Activated T-cell treated with anti-CD3 and anti-CD28 coated beads, Interleukin-2, amount 50 U/mL, for 24 hours (primary cell): ENCODE results near the gene KLF13.
A peak's percentile ranks its signal among the peaks of the same experiment; 100 is the strongest.

ENCODE experiments used
- DNase-seq: peaks from one replicate; pipeline ENCODE4 v3.0.0-alpha.2; 2020
- H3K27ac Mint-ChIP-seq: 2 replicates; pipeline ENCODE4 v1.8.0; 2020; ENCODE audit warnings: mild to moderate bottlenecking, mixed read lengths
- H3K27me3 Mint-ChIP-seq: 2 replicates; pipeline ENCODE4 v1.8.0; 2020; ENCODE audit warnings: mixed read lengths
- H3K36me3 Mint-ChIP-seq: 2 replicates; pipeline ENCODE4 v1.8.0; 2020; ENCODE audit warnings: low read depth, mixed read lengths
- H3K4me1 Mint-ChIP-seq: 2 replicates; pipeline ENCODE4 v1.8.0; 2020; ENCODE audit warnings: low read depth, mixed read lengths
- H3K4me3 Mint-ChIP-seq: 2 replicates; pipeline ENCODE4 v1.8.0; 2020; ENCODE audit warnings: mild to moderate bottlenecking, moderate library complexity, mixed read lengths
- H3K9me3 Mint-ChIP-seq: 2 replicates; pipeline ENCODE4 v1.8.0; 2020; ENCODE audit warnings: mixed read lengths

Gene KLF13

GRCh38 chr15:31326156-31326874 lies at the start of gene KLF13:
KLF13 (plus strand) TSS chr15:31326835; CDS start chr15:31327213, 378 bp downstream.
- H3K4me3 Mint-ChIP-seq, result peak within 1 kb of the TSS; percentile 86
- no peaks in the 10 kb centered on the region for H3K9me3 Mint-ChIP-seq
- H3K36me3 Mint-ChIP-seq, result peaks cover 31% of the 10 kb centered on the region
- peak; percentile 100 for DNase-seq
- H3K27me3 Mint-ChIP-seq, result no peaks in the 10 kb centered on the region
- H3K27ac Mint-ChIP-seq, result peak within 1 kb of the TSS; percentile 91
- H3K4me1 Mint-ChIP-seq, result peaks cover 47% of the 10 kb centered on the region

GRCh38 chr15:31277335-31278060 lies 49.1 kb upstream of the KLF13 start:
- H3K27me3 Mint-ChIP-seq, result no peaks in the 10 kb centered on the region
- no peaks in the 10 kb centered on the region for H3K36me3 Mint-ChIP-seq
- H3K27ac Mint-ChIP-seq, result no peak overlapping the region
- H3K4me3 Mint-ChIP-seq, result no peak overlapping the region
- no peak for DNase-seq
- H3K4me1 Mint-ChIP-seq, result peaks cover 4% of the 10 kb centered on the region
- H3K9me3 Mint-ChIP-seq, result no peaks in the 10 kb centered on the region

- Mint-ChIP-seq H3K4me1 (peaks cover 4% of the 10 kb centered on the region), H3K27me3 (no peaks in the 10 kb centered on the region), H3K36me3 (no peaks in the 10 kb centered on the region), H3K27ac (no peak overlapping the region), H3K4me3 (no peak overlapping the region), H3K9me3 (no peaks in the 10 kb centered on the region)
- DNase-seq, result no peak
Measured at GRCh38 chr15:31278061-31278445, 48.6 kb upstream of the KLF13 start.

GRCh38 chr15:31278544-31279220 lies 48.0 kb upstream of the KLF13 start:
- H3K27me3 Mint-ChIP-seq, result no peaks in the 10 kb centered on the region
- no peak overlapping the region for H3K4me3 Mint-ChIP-seq
- DNase-seq, result no peak
- no peaks in the 10 kb centered on the region for H3K9me3 Mint-ChIP-seq
- H3K4me1 Mint-ChIP-seq, result peaks cover 4% of the 10 kb centered on the region
- H3K27ac Mint-ChIP-seq, result no peak overlapping the region
- H3K36me3 Mint-ChIP-seq, result no peaks in the 10 kb centered on the region

GRCh38 chr15:31279221-31280045 lies 47.2 kb upstream of the KLF13 start:
- H3K4me3 Mint-ChIP-seq, result no peak overlapping the region
- no peaks in the 10 kb centered on the region for H3K36me3 Mint-ChIP-seq
- H3K27ac Mint-ChIP-seq, result no peak overlapping the region
- H3K4me1 Mint-ChIP-seq, result peaks cover 3% of the 10 kb centered on the region
- no peaks in the 10 kb centered on the region for H3K27me3 Mint-ChIP-seq
- DNase-seq, result no peak
- no peaks in the 10 kb centered on the region for H3K9me3 Mint-ChIP-seq

GRCh38 chr15:31280046-31280830 lies 46.4 kb upstream of the KLF13 start:
- Mint-ChIP-seq H3K4me1 (no peaks in the 10 kb centered on the region), H3K4me3 (no peak overlapping the region), H3K36me3 (no peaks in the 10 kb centered on the region), H3K27me3 (no peaks in the 10 kb centered on the region), H3K27ac (no peak overlapping the region), H3K9me3 (no peaks in the 10 kb centered on the region)
- no peak for DNase-seq

GRCh38 chr15:31280831-31281216 lies 45.8 kb upstream of the KLF13 start:
- no peaks in the 10 kb centered on the region for H3K27me3 Mint-ChIP-seq
- H3K27ac Mint-ChIP-seq, result no peak overlapping the region
- H3K4me1 Mint-ChIP-seq, result no peaks in the 10 kb centered on the region
- H3K9me3 Mint-ChIP-seq, result no peaks in the 10 kb centered on the region
- no peaks in the 10 kb centered on the region for H3K36me3 Mint-ChIP-seq
- no peak for DNase-seq
- no peak overlapping the region for H3K4me3 Mint-ChIP-seq

- no peaks in the 10 kb centered on the region for H3K27me3 Mint-ChIP-seq
- H3K4me3 Mint-ChIP-seq, result no peak overlapping the region
- H3K4me1 Mint-ChIP-seq, result peaks cover 3% of the 10 kb centered on the region
- H3K9me3 Mint-ChIP-seq, result peaks cover 8% of the 10 kb centered on the region
- no peak for DNase-seq
- no peaks in the 10 kb centered on the region for H3K36me3 Mint-ChIP-seq
- H3K27ac Mint-ChIP-seq, result no peak overlapping the region
Measured at GRCh38 chr15:31283043-31283442, 43.6 kb upstream of the KLF13 start.

- Mint-ChIP-seq H3K27me3 (no peaks in the 10 kb centered on the region), H3K36me3 (no peaks in the 10 kb centered on the region), H3K9me3 (peaks cover 13% of the 10 kb centered on the region), H3K27ac (no peak overlapping the region), H3K4me3 (no peak overlapping the region), H3K4me1 (peaks cover 3% of the 10 kb centered on the region)
- DNase-seq, result no peak
Measured at GRCh38 chr15:31285772-31286261, 40.8 kb upstream of the KLF13 start.

GRCh38 chr15:31291048-31291578 lies 35.5 kb upstream of the KLF13 start:
- DNase-seq, result no peak
- Mint-ChIP-seq H3K27me3 (no peaks in the 10 kb centered on the region), H3K27ac (no peak overlapping the region), H3K4me3 (no peak overlapping the region), H3K4me1 (peaks cover under 1% of the 10 kb centered on the region), H3K9me3 (peaks cover 13% of the 10 kb centered on the region), H3K36me3 (no peaks in the 10 kb centered on the region)

GRCh38 chr15:31292391-31293015 lies 34.1 kb upstream of the KLF13 start:
- H3K36me3 Mint-ChIP-seq, result no peaks in the 10 kb centered on the region
- peaks cover 10% of the 10 kb centered on the region for H3K9me3 Mint-ChIP-seq
- H3K27ac Mint-ChIP-seq, result no peak overlapping the region
- H3K27me3 Mint-ChIP-seq, result no peaks in the 10 kb centered on the region
- DNase-seq, result no peak
- H3K4me3 Mint-ChIP-seq, result no peak overlapping the region
- H3K4me1 Mint-ChIP-seq, result no peaks in the 10 kb centered on the region

GRCh38 chr15:31293655-31294054 lies 33.0 kb upstream of the KLF13 start:
- Mint-ChIP-seq H3K4me3 (no peak overlapping the region), H3K27ac (no peak overlapping the region), H3K9me3 (peaks cover 2% of the 10 kb centered on the region), H3K27me3 (no peaks in the 10 kb centered on the region), H3K4me1 (no peaks in the 10 kb centered on the region), H3K36me3 (no peaks in the 10 kb centered on the region)
- no peak for DNase-seq

GRCh38 chr15:31294067-31294466 lies 32.6 kb upstream of the KLF13 start:
- Mint-ChIP-seq H3K27ac (no peak overlapping the region), H3K27me3 (no peaks in the 10 kb centered on the region), H3K4me3 (no peak overlapping the region), H3K4me1 (no peaks in the 10 kb centered on the region), H3K9me3 (no peaks in the 10 kb centered on the region), H3K36me3 (no peaks in the 10 kb centered on the region)
- DNase-seq, result no peak
